K562 (cell line): ENCODE measurements around the gene NR4A2. TPM values are rescaled to one million over a fixed set of nuclear protein-coding genes. Genes with fewer than 3 reads are reported as not detected.

ENCODE experiments used
- ARNT ChIP-seq, 2 experiments: fragments of 450-650 bp; IDR thresholded peaks; 2 replicates each; pipeline ENCODE4 v1.6.1; 2016; ENCODE audit warnings: mild to moderate bottlenecking in 1 of 2
- E2F3 ChIP-seq: fragments of 250-450 bp; sonication (Bioruptor Pico); IDR thresholded peaks from 2 replicates; pipeline ENCODE4 v1.4.0; 2020; ENCODE audit warnings: mild to moderate bottlenecking
- GTF2F1 ChIP-seq: IDR thresholded peaks from 2 replicates; pipeline ENCODE4 v1.6.1; 2011; ENCODE audit warnings: low read depth, low read length, improper control_type of control experiment
- MEF2D ChIP-seq: conservative IDR thresholded peaks from 2 replicates; pipeline ENCODE4 v1.6.1; 2016; ENCODE audit warnings: low read depth, missing genetic modification characterization, missing compliant biosample characterization
- MTA1 ChIP-seq: fragments of 450-650 bp; IDR thresholded peaks from 2 replicates; pipeline ENCODE4 v1.6.1; 2017; ENCODE audit warnings: borderline replicate concordance
- NCOA2 ChIP-seq, 2 experiments: fragments of 450-650 bp; IDR thresholded peaks; 2 replicates each; pipeline ENCODE4 v1.6.1; 2018; ENCODE audit warnings: mild to moderate bottlenecking in 2 of 2, moderate library complexity in 1 of 2; ENCODE audit not compliant: partially characterized antibody in 2 of 2
- NFIC ChIP-seq: fragments of 450-650 bp; IDR thresholded peaks from 2 replicates; pipeline ENCODE4 v1.6.1; 2017; ENCODE audit warnings: mild to moderate bottlenecking, inconsistent platforms
- RNF2 ChIP-seq: sonication (generic); IDR thresholded peaks from 2 replicates; pipeline ENCODE4 v1.6.1; 2016
- ZNF217 ChIP-seq: sonication (generic); formaldehyde crosslinking; IDR thresholded peaks from 2 replicates; pipeline ENCODE4 v1.8.0; 2022; ENCODE audit warnings: mild to moderate bottlenecking, missing genetic modification reagents
- ZNF232 ChIP-seq: sonication (generic); formaldehyde crosslinking; IDR thresholded peaks from 2 replicates; pipeline ENCODE4 v1.8.0; 2022; ENCODE audit warnings: mild to moderate bottlenecking, missing genetic modification reagents
- ZNF586 ChIP-seq: fragments of 450-650 bp; formaldehyde crosslinking; conservative IDR thresholded peaks from 2 replicates; pipeline ENCODE4 v1.4.0; 2020; ENCODE audit warnings: mild to moderate bottlenecking, moderate library complexity
- ZNF764 ChIP-seq: fragments of 250-450 bp; sonication (Bioruptor Pico); IDR thresholded peaks from 2 replicates; pipeline ENCODE4 v1.4.0; 2020; ENCODE audit warnings: low read depth, mild to moderate bottlenecking, moderate library complexity
- polyA plus RNA-seq, 8 experiments: library from polyadenylated mRNA; depleted of rRNA in 4 of 8; stranded (reverse) in 5 of 8; unstranded in 3 of 8; fragments of >200 nt; fragmentation: Nextera tagmentation in 2 of 8; fragmentation: Illumina TruSeq in 1 of 8; extraction: Ambion mirVana in 2 of 8; extraction: Trizol in 1 of 8; gene quantifications; 2 replicates each; pipeline versions ENCODE4 v1.2.1 to v1.2.3, GENCODE V29; 2011 to 2014; ENCODE audit warnings: inconsistent platforms in 1 of 8, missing spikeins in 1 of 8
- total RNA-seq, 7 experiments: library from RNA; depleted of rRNA in 6 of 7; stranded (reverse); fragments of >200 nt in 6 of 7; fragmentation: Illumina TruSeq in 2 of 7; extraction: Trizol in 2 of 7; gene quantifications; 2 replicates each; pipeline versions ENCODE4 v1.2.1 to v1.2.3, GENCODE V29; 2011 to 2021; ENCODE audit warnings: low replicate concordance in 1 of 7
- TF ChIP-seq, protein P1 (sequence below), 2 experiments: fragments of 450-650 bp; formaldehyde crosslinking in 1 of 2; IDR thresholded peaks; 2 replicates each; pipeline versions ENCODE4 v1.4.0 to v1.6.1; 2014 to 2020; ENCODE audit warnings: mild to moderate bottlenecking in 2 of 2, borderline replicate concordance in 1 of 2, low read depth in 1 of 2
- TF ChIP-seq, protein P2 (sequence below), 2 experiments: fragments of 450-650 bp; IDR thresholded peaks; 2 replicates each; pipeline ENCODE4 v1.6.1; 2018; ENCODE audit warnings: mild to moderate bottlenecking in 2 of 2, low read depth in 1 of 2; ENCODE audit not compliant: partially characterized antibody in 2 of 2

The NR4A2 gene
- total and polyA plus RNA-seq, 9 of the 15 experiments (the other 6 are each of a cell fraction or from before 2014, with no cell fraction given), result 0.94 to 5.1 (median 1.3) TPM

DNA sequence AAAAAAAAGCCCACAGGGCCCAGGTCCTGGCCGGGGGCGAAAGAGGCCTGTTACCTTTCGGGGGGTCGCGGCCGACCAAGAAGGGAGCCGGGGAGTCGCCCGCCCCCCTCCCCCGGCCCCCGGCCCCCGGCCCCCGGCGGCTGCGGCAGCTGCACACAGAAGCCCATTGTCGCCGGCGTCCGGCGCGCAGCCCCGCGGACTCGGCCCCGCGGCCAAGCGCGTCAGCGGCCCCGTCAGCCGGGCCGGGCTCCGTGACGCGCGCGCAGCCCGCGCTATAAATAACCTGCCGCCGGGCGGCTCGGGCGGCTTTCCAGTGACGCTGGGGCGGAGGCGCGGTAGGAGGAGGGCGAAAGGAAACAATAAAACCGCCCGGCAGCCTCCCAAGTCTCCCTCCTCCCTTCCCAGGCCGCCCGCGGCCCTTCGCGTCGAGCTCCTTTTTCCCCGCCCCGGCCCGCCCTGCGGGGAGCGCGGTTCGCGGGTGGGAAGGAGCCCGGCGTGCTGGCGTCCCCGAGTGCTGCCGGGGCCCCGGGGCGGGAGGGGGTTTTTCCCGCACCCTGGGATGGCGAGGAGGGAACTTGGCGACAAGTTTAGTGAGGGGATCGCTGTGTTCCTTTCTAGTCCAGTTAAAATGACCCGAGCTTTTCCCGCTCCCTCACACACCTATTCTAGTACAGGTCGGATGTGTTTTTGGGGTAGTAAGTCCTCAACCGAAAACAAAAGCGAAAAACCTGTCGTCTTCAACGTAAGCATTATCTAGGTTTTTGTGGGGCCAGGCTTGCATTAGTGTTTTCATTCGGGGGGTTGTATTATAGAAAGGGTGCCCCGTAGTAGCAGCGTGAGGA is 10.0 kb upstream of the NR4A2 start (continued):
- TF ChIP-seq, protein P1, sequence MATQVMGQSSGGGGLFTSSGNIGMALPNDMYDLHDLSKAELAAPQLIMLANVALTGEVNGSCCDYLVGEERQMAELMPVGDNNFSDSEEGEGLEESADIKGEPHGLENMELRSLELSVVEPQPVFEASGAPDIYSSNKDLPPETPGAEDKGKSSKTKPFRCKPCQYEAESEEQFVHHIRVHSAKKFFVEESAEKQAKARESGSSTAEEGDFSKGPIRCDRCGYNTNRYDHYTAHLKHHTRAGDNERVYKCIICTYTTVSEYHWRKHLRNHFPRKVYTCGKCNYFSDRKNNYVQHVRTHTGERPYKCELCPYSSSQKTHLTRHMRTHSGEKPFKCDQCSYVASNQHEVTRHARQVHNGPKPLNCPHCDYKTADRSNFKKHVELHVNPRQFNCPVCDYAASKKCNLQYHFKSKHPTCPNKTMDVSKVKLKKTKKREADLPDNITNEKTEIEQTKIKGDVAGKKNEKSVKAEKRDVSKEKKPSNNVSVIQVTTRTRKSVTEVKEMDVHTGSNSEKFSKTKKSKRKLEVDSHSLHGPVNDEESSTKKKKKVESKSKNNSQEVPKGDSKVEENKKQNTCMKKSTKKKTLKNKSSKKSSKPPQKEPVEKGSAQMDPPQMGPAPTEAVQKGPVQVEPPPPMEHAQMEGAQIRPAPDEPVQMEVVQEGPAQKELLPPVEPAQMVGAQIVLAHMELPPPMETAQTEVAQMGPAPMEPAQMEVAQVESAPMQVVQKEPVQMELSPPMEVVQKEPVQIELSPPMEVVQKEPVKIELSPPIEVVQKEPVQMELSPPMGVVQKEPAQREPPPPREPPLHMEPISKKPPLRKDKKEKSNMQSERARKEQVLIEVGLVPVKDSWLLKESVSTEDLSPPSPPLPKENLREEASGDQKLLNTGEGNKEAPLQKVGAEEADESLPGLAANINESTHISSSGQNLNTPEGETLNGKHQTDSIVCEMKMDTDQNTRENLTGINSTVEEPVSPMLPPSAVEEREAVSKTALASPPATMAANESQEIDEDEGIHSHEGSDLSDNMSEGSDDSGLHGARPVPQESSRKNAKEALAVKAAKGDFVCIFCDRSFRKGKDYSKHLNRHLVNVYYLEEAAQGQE (IDR thresholded peaks at IDR 0.05; ENCODE audit: borderline replicate concordance), result peak; percentile 45
- TF ChIP-seq, protein P1 (CRISPR knock-in tag; IDR thresholded peaks at IDR 0.05; ENCODE audit: low read depth), result no peak
- no peak for TF ChIP-seq ZNF232 (CRISPR knock-in tag)
- no peak for TF ChIP-seq ZNF217
- TF ChIP-seq E2F3 (CRISPR knock-in tag), result peak; percentile 45; the same call in 1 of the 2 replicates
- peak; percentile 79; the same call in 1 of the 2 replicates for TF ChIP-seq GTF2F1
- TF ChIP-seq MEF2D (tag), result peak; percentile 71; the same call in 1 of the 2 replicates
- 0 out of 4 replicates have a peak, but pooled peaks of 1 of the 2 experiments have one; percentile 17 for TF ChIP-seq ARNT (IDR thresholded peaks at IDR 0.05)
- 0 out of 2 replicates have a peak, but pooled peaks have one; percentile 13 for TF ChIP-seq RNF2
- peak; percentile 70 for TF ChIP-seq MTA1
- TF ChIP-seq NFIC, result peak; percentile 55
- TF ChIP-seq, protein P2, sequence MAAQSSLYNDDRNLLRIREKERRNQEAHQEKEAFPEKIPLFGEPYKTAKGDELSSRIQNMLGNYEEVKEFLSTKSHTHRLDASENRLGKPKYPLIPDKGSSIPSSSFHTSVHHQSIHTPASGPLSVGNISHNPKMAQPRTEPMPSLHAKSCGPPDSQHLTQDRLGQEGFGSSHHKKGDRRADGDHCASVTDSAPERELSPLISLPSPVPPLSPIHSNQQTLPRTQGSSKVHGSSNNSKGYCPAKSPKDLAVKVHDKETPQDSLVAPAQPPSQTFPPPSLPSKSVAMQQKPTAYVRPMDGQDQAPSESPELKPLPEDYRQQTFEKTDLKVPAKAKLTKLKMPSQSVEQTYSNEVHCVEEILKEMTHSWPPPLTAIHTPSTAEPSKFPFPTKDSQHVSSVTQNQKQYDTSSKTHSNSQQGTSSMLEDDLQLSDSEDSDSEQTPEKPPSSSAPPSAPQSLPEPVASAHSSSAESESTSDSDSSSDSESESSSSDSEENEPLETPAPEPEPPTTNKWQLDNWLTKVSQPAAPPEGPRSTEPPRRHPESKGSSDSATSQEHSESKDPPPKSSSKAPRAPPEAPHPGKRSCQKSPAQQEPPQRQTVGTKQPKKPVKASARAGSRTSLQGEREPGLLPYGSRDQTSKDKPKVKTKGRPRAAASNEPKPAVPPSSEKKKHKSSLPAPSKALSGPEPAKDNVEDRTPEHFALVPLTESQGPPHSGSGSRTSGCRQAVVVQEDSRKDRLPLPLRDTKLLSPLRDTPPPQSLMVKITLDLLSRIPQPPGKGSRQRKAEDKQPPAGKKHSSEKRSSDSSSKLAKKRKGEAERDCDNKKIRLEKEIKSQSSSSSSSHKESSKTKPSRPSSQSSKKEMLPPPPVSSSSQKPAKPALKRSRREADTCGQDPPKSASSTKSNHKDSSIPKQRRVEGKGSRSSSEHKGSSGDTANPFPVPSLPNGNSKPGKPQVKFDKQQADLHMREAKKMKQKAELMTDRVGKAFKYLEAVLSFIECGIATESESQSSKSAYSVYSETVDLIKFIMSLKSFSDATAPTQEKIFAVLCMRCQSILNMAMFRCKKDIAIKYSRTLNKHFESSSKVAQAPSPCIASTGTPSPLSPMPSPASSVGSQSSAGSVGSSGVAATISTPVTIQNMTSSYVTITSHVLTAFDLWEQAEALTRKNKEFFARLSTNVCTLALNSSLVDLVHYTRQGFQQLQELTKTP (IDR thresholded peaks at IDR 0.05; ENCODE audit: low read depth in 1 of 2, partially characterized antibody in 2 of 2), result peak in 1 of 2 experiments; percentile 40
- TF ChIP-seq ZNF586 (CRISPR knock-in tag), result 0 out of 2 replicates have a peak, but pooled peaks have one; percentile 48
- no peak for TF ChIP-seq NCOA2 (IDR thresholded peaks at IDR 0.05; ENCODE audit: partially characterized antibody in 2 of 2)
- TF ChIP-seq ZNF764, result no peak
